GM18499 (cell line): ENCODE data around the gene S100A4.
"Not testable (repeated sequence)": the region's sequence is repeated elsewhere in the genome, so short reads cannot be mapped to it uniquely, and the experiment has no call there.

ENCODE experiments used
- ATAC-seq: cut with Tn5 transposase; IDR thresholded peaks from one replicate; pipeline ENCODE4 v1.9.1; 2021; ENCODE audit warnings: moderate number of reproducible peaks; ENCODE audit not compliant: insufficient read depth, unreplicated experiment

Gene S100A4

DNA sequence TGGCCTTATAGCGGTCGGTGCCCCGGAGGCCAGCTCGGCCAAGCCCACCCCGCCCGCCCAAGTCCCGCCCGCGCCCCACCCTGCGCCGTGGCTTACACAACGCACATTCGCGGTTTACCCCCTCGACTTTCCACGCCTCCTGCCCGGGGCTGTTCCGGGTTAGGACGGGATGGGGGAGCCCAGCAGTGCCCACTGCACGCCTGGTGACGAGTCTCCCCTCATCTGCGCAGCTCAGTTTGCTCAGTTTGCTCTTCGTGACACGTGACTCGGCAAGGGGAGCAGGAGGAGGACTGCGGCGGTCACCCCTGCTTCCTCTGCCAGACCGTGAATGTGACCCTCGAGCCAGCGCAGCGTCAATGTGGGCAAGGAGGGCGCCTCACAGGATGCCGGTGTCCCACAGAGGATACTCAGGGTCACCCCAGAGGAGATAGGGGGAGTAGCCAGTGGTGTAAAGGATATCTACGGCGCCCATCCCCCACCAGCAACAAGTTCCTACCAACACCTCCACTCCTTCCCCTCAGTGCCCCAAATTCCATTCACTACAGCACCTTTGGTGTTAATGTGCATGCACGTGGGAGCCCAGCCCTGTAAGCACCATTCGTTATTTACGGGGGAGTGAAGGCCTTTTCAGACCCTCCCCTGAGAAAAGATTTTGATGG is 9.5 kb downstream of the S100A4 start:
- no peak for ATAC-seq

DNA sequence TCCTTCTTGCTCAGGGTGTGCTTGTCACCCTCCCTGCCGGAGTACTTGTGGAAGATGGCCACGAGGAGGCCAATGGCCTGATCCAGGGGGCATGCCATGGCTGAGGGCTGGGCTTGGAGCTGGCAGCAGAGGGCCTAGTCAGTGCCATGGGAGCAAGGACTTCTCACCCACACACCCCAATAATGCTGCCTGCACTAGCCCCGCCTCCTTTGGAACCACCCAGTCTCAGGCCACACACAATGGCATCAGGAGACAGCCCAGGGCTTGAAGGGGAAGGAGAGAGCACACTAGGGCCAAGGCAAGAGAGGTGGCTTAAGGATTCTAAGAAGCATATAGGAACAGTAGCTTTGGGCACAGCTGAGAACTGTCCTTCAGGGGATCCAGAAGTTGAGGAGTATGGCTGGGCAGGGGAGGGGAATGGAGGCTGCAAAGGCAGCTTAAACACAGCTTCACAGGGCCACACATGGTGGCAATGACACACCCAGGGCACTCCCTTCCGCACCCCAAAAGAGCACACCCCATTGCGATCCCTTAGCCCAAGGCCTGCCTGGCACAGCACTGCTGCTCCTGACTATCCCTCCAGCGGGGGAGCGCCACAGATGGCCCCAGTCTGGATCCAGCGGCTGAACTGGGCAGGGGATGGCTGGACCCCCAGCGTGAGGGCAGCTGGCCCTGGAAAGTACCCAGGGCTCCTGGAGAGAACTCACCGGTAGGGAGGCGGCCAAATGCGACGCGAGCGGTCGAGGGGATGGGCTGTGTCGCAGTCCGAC is 10.2 kb downstream of the S100A4 start, which contains the start of gene S100A6:
S100A6 (minus strand) TSS at position 750 of the 770 bp plus-strand sequence; CDS start at position 98, 652 bp downstream.
- ATAC-seq, result no peak

DNA sequence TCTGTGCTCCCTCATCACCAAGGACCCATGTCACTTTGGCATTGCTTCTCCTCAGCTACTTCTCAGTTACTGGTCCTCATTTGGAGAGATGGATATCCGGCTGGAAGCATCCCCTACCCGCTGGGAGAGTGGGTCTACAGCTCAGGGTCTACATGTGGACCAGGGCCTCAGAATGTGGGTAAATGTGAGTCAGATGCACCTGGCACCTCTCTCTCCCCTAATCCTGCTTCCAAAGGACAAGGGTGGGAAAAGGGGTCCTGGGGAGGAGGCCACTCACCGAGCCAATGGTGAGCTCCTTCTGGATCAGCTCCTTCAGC is 10.7 kb downstream of the S100A4 start:
- no peak for ATAC-seq

DNA sequence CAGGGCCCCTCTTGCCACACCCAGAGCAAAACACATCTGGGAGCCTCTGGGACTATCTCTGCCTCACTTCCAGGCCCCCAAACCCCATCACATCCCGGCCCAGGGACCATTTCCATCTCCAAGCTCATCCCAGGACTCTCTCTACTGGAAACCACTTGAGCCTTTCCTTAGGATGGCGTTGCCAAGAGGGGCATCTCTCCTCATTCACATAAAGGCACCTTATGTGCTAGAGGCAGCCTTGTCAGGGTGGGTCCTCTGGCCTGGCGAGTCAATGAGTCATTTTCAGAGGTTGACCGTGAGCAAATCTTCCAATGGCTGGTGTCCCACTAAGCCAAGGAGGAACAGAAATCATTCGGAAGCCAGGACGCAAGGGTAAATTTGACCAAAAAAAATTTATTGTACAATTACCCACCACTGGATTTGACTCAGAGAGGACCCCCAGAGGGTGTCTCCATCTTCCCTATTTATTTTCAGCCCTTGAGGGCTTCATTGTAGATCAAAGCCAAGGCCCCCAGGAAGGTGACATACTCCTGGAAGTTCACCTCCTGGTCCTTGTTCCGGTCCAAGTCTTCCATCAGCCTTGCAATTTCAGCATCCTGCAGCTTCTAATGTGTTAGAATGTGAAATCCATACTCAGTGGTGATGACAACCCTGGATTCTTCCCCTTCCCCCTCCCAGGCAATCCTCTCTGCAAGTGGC is 11.2 kb downstream of the S100A4 start:
- no peak for ATAC-seq

DNA sequence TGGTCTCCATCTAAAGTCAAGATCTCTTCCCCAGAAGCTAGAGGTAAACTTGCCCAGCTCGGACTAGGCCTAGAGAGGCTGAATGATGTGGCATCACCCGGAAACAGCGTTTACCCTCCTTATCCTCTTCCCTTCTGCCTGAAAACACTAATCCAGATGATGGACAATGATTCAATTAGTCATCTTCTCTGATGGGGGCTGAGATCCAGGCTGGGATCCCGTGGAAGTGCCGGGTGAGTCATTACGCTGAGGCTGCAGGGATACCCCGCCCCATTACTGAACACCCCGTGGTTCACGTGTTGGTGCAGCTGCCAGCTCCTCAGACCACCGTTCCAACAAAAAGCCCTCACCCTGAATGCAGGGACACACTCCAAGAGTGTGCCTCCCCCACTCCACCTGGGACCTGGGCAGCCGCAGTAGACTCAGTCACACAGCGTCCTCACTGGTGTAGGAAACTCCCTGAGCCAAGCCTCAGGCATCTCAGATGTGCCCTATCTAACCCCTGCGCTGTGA is 11.9 kb downstream of the S100A4 start:
- ATAC-seq, result no peak

DNA sequence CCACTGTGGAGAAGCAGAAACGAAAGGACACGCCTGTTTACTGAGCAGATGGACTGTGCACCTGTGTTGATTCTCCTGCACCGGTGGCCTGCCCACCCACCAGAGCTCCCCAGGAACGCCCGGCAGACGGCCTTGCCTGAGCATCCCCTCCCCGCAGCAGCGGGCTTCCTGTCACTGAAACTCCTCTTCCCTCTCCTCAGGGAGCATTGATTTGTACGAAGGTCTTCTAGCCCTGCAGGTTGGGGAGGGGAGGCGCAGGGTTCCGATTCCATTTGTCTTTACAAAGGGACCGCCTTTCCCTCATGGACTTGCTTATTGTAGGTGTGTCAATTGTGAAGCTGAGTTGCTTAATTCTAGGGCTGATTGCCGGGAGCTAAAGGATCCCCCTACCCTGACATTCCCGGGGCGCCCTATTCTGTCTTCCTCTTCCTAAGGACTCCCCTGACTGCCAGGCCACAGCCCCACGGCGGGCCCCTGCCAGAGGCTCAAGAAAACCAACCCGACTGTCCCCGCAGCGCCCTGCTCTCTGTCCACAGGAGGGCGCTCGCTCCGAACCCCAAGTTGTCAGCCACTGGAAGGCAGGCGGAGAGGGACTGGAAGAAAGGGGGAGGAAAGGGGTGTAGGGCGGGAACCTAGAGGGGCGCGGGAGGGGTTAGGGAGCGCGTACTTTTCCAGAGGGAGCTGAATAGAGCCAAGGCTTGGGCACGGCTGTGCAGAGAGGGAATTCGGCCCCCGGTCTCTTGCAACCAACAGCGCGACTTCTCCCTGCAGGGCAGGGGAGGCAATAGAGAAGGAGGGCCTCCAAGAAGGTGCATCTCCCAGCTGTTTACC is 12.6 kb downstream of the S100A4 start:
- no peak for ATAC-seq

DNA sequence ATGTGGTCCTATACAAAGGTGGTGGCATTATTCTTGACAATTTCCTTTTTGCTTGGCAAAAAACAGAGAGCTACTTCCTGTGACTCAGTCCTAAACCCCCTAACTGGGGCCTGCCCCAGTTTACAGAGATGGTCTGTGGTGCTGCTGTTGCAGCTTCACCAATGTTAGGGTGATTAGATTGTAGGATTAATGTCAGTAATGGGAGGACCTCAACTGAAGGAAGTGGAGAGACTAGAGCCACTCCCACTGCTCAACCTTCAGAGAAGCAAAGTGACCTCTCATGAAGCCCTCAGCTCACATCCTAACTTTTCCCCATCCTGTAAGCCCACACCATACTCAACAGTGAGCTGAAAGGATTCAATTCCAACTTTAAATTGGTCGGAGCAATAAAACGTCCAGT is 13.4 kb downstream of the S100A4 start:
- ATAC-seq, result no peak

DNA sequence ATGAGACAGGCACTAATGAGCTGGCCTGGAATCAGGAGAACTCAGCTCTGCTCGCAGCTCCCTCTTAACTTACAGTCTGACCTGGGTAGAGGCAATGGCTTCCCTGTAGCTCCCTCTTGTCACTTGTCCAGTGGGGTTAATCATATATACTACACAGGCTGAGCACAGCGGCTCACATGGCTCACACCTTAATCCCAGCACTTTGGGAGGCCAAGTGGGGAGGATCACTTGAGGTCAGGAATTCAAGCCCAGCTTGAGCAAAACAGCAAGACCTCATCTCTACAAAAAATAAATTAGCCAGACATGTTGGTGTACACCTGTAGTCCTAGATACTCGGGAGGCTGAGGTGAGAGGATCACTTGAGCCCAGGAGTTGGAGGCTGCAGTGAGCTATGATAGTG is 14.0 kb downstream of the S100A4 start:
- no peak for ATAC-seq

DNA sequence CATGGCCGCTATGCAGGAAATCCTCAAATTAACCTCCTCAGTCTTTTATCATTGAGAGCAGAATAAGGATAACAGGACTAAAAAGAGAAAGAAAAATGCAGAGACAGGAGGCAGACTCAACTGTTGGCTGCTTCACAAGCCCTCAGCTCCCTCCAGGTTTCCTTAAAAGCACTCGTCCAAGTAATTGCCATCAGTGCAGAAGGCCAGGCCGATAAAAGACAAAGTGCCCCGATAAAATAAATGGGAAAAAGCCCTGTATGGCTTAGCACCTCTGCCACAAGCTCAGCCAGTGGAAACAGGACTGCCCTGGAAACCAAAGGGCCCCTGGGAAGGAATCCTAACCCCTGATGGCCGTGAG is 17.9 kb downstream of the S100A4 start:
- ATAC-seq, result no peak

DNA sequence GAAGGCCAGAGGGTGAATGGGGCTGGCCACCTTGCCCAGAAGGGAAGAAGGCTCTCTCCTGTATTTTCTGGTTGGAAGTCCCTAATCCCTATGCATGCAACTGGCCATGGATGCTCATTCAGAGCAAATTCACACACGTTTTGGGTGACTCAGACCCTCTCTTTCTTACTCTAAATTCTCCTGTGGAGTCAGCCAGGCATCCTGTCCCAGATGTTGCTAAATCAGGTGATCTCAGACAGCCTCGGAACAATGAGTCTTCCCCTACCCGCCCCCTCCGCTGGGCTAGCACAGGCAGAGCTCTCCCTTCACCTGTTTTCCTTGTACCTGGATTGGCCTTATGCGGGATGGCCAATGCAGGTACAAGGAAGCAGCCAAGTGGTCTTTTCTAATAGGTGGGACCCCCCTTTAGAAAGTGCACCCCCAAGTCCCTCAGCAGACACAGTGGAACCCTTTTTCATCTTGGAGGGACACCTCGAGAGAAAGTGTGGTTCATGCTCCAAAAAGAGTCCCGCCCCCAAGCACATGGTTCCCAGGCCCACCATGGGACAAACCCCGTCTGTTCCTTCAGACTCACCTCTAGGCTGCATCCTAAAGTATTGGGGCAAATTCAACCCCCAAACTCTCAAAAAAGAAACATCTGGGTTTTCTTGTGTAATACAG is 18.5 kb downstream of the S100A4 start:
- ATAC-seq, result no peak

DNA sequence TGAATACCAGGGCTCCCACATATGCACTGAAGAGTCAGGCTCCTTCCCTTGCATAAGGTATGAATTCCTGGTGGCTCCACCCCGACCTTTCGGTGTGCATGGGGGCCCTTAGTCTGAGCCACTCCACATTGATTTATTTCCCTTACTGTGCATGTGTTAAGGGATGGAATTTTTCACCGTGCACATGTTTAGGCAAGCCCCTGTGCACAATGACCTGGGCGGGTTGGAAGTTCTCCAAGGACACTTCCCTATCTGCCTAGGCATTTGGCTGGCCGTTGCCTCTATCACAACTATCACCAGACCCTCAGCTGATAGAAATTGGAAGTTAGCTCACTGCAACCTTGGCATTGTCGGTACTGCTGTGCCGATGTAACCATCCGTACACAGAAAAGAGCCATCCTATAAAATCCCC is 19.5 kb downstream of the S100A4 start:
- ATAC-seq, result no peak

DNA sequence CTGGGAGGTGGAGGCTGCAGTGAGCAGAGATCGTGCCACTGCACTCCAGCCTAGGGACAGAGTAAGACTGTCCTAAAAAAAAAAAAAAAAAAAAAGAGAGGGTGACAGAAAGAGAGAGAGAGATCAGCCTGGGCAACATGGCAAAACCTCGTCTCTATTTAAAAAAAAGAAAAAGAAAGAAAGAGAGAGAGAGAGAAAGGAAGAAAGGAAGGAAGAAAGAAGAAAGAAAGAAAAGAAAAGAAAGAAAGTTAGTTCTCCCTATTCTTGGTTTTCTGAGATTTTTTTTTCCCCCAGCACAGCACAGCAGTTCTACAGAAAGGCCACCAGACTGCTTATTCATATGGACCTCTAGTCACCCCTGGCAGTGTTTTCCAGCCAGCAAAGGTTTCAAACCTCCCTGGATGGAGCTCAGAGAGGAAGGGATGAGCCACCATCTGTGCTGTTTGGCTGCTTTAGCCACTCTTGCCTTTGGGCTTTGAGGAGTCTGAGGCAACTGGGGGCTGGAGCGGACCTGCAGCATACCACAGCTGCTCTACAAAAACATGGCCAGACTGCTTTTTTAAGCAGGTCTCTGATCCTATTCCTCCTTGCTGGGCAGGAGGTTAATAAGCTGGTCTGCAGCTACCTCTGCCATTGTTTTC is 20.4 kb downstream of the S100A4 start:
- no peak for ATAC-seq

DNA sequence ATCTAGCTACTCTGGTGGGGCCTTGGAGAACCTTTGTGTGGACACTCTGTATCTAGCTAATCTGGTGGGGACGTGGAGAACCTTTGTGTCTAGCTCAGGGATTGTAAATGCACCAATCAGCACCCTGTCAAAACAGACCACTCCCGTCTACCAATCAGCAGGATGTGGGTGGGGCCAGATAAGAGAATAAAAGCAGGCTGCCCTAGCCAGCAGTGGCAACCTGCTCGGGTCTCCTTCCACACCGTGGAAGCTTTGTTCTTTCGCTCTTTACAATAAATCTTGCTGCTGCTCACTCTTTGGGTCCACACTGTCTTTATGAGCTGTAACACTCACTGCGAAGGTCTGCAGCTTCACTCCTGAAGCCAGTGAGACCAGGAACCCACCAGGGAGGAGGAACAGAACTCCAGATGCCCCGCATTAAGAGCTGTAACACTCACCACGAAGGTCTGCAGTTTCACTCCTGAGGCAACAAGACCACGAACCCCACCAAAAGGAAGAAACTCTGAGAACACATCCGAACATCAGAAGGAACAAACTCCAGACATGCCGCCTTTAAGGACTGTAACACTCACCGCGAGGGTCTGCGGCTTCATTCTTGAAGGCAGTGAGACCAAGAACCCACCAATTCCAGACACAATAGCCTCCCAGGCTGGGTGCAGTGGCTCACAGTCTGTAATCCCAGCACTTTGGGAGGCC is 23.1 kb downstream of the S100A4 start:
- ATAC-seq, result not testable (repeated sequence)

DNA sequence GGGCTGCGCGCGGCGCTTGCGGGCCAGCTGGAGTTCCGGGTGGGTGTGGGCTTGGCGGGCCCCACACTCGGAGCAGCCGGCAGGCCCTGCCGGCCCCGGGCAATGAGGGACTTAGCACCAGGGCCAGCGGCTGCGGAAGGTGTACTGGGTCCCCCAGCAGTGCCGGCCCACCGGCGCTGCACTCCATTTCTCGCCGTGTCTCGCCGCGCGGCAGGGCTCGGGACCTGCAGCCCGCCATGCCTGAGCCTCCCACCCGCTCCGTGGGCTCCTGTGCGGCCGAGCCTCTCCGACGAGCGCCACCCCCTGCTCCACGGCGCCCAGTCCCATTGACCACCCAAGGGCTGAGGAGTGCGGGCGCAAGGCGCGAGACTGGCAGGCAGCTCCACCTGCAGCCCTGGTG is 23.8 kb downstream of the S100A4 start:
- ATAC-seq, result not testable (repeated sequence)

DNA sequence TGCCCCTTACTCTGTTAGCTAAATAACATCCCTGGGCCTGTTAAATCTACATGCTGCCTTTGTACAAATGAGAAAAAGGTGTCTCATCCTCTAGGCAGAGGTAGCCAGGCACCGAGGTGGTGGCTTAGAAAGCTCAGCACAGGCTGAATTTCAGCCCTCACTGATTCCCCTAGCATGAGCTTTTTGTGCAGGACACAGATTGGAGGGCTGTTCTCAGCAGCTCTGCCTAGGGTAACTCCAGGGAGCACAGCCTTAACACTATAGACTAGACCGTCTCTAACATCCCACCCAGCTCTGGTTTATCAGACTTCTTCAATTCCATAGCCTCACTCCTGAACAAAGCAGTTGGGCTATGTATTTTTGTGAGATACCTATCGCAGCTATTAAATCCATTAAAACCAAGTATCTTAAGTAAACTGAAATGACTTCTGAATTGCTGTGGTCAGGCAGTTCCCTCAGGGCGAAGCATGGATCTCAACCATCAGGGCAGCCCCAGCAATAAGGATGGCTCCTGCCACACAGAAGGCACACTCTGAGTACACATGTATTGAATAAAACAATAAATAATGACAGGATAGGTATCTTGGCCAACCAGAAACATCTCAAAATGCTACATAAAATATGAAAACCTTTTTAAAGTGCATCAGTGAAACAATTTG is 24.7 kb downstream of the S100A4 start:
- ATAC-seq, result no peak

DNA sequence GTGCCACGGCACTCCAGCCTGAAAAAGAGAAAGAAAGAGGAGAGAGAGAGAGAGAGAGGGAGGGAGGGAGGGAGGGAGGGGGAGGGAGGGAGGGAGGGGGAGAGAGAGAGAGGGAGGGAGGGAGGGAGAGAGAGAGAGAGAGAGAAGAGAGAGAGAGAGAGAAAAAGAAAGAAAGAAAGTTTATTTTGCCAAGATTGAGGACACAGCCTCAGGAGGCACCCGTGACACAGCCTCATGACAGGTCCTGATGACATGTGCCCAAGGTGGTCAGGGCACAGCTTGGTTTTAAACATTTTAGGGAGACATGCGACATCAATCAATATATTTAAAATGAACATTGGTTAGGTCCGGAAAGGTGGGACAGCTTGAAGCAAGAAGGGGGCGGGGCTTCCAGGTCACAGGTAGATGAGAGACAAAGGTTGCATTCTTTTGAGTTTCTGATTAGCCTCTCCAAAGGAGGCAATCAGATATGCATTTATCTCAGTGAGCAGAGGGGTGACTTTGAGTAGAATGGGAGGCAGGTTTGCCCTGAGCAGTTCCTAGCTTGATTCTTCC is 25.4 kb downstream of the S100A4 start:
- not testable (repeated sequence) for ATAC-seq

DNA sequence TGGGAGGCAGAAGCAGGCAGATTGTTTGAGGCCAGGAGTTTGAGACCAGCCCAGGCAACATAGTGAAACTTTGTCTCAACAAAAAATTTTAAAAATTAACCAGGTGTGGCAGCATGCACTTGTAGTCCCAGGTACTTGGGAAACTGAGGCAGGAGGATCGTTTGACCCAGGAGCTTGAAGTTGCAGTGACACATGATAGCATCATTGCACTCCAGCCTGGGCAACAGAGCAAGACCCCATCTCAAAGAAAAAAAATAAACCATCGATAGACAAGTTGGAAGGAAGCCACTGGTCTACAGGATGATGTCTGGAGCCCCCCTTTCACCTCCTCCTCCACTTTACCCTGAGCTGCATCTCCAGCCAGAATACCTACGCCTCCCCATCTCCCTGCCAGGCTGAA is 26.4 kb downstream of the S100A4 start:
- no peak for ATAC-seq
